Measurements from ENCODE around the gene THSD7A. TPM values are rescaled to one million over a fixed set of nuclear protein-coding genes. Genes with fewer than 3 reads are reported as not detected.
A peak's percentile ranks its signal among the peaks of the same experiment; 100 is the strongest.
"Not testable (repeated sequence)": the region's sequence is repeated elsewhere in the genome, so short reads cannot be mapped to it uniquely, and the experiment has no call there.

The THSD7A gene
- total RNA-seq, 2 experiments from 2014 or later: not detected

- CTCF ChIA-PET: no interaction called here
- intact Hi-C loops (cut with DNase I, micrococcal nuclease): no loop called here
These were observed 280.5 kb downstream of the THSD7A start for GRCh38 chr7:11551470-11551869.

GRCh38 chr7:11548532-11548931, 283.5 kb downstream of the THSD7A start:
- Mint-ChIP-seq H3K27ac (no peak overlapping the region), H3K4me3 (no peak overlapping the region), H3K27me3 (no peaks in the 10 kb centered on the region), H3K36me3 (ENCODE audit: low read depth) (no peaks in the 10 kb centered on the region), H3K9me3 (ENCODE audit: low read depth) (no peaks in the 10 kb centered on the region), H3K4me1 (no peaks in the 10 kb centered on the region)
- ChIA-PET POLR2A (no interaction called here), CTCF (no interaction called here)
- DNase-seq (no peak), ATAC-seq (no peak)
- intact Hi-C loops (cut with DNase I, micrococcal nuclease): no loop called here

More at GRCh38 chr7:11551470-11551869, 280.5 kb downstream of the THSD7A start:
- POLR2A ChIA-PET: no interaction called here
- no peak for ATAC-seq
- no peak for DNase-seq
- no peak overlapping the region for H3K27ac Mint-ChIP-seq
- H3K27me3 Mint-ChIP-seq: no peaks in the 10 kb centered on the region
- no peaks in the 10 kb centered on the region for H3K36me3 Mint-ChIP-seq (ENCODE audit: low read depth)
- no peak overlapping the region for H3K4me3 Mint-ChIP-seq
- no peaks in the 10 kb centered on the region for H3K9me3 Mint-ChIP-seq (ENCODE audit: low read depth)
- no peaks in the 10 kb centered on the region for H3K4me1 Mint-ChIP-seq

- H3K27me3 Mint-ChIP-seq: no peaks in the 10 kb centered on the region
- H3K4me1 Mint-ChIP-seq: no peaks in the 10 kb centered on the region
- H3K9me3 Mint-ChIP-seq (ENCODE audit: low read depth): peaks cover 2% of the 10 kb centered on the region
- H3K27ac Mint-ChIP-seq: no peak overlapping the region
- no peak for DNase-seq
- no peak overlapping the region for H3K4me3 Mint-ChIP-seq
- ChIA-PET CTCF (interaction anchor here (1.0 kb wide), 1 partner anchor 13 kb away, joined by 3 read pairs; no protein-coding TSS in a partner anchor), POLR2A (no interaction called here)
- no peak for ATAC-seq
- no peaks in the 10 kb centered on the region for H3K36me3 Mint-ChIP-seq (ENCODE audit: low read depth)
- intact Hi-C loops (cut with DNase I, micrococcal nuclease): no loop called here
These were observed 290.7 kb downstream of the THSD7A start for GRCh38 chr7:11541330-11541729.

GRCh38 chr7:11540271-11540761, 291.7 kb downstream of the THSD7A start:
- no peak for DNase-seq
- Mint-ChIP-seq H3K9me3 (ENCODE audit: low read depth) (peaks cover 2% of the 10 kb centered on the region), H3K27ac (no peak overlapping the region), H3K4me3 (no peak overlapping the region), H3K36me3 (ENCODE audit: low read depth) (no peaks in the 10 kb centered on the region), H3K4me1 (no peaks in the 10 kb centered on the region), H3K27me3 (no peaks in the 10 kb centered on the region)
- ChIA-PET CTCF (no interaction called here), POLR2A (no interaction called here)
- intact Hi-C loops (cut with DNase I, micrococcal nuclease): no loop called here
- peak; percentile 23 for ATAC-seq

- Mint-ChIP-seq H3K4me3 (no peak overlapping the region), H3K9me3 (ENCODE audit: low read depth) (peaks cover 2% of the 10 kb centered on the region), H3K27me3 (no peaks in the 10 kb centered on the region), H3K27ac (no peak overlapping the region), H3K36me3 (ENCODE audit: low read depth) (no peaks in the 10 kb centered on the region), H3K4me1 (no peaks in the 10 kb centered on the region)
- no peak for DNase-seq
- intact Hi-C loops (cut with DNase I, micrococcal nuclease): no loop called here
- ATAC-seq: no peak
- ChIA-PET POLR2A (no interaction called here), CTCF (no interaction called here)
These were observed 292.1 kb downstream of the THSD7A start for GRCh38 chr7:11539853-11540252.

- ChIA-PET POLR2A (no interaction called here), CTCF (interaction anchor here (0.6 kb wide), 1 partner anchor 294 kb away, joined by 4 read pairs; no protein-coding TSS in a partner anchor)
- peaks cover 2% of the 10 kb centered on the region for H3K9me3 Mint-ChIP-seq (ENCODE audit: low read depth)
- H3K27me3 Mint-ChIP-seq: no peaks in the 10 kb centered on the region
- no peak overlapping the region for H3K4me3 Mint-ChIP-seq
- no peaks in the 10 kb centered on the region for H3K36me3 Mint-ChIP-seq (ENCODE audit: low read depth)
- no peak overlapping the region for H3K27ac Mint-ChIP-seq
- no peak for ATAC-seq
- DNase-seq: no peak
- intact Hi-C loops (cut with DNase I, micrococcal nuclease): no loop called here
- H3K4me1 Mint-ChIP-seq: no peaks in the 10 kb centered on the region
These were observed 293.2 kb downstream of the THSD7A start for GRCh38 chr7:11538751-11539299.

GRCh38 chr7:11533229-11533820, 298.7 kb downstream of the THSD7A start:
- H3K27me3 Mint-ChIP-seq: no peaks in the 10 kb centered on the region
- H3K4me1 Mint-ChIP-seq: no peaks in the 10 kb centered on the region
- no peak for DNase-seq
- no peaks in the 10 kb centered on the region for H3K36me3 Mint-ChIP-seq (ENCODE audit: low read depth)
- no peak overlapping the region for H3K27ac Mint-ChIP-seq
- ATAC-seq: no peak
- ChIA-PET CTCF (no interaction called here), POLR2A (no interaction called here)
- intact Hi-C loops (cut with DNase I, micrococcal nuclease): no loop called here
- H3K9me3 Mint-ChIP-seq (ENCODE audit: low read depth): no peaks in the 10 kb centered on the region
- H3K4me3 Mint-ChIP-seq: no peak overlapping the region

- POLR2A ChIA-PET: no interaction called here
- H3K9me3 Mint-ChIP-seq (ENCODE audit: low read depth): no peaks in the 10 kb centered on the region
- CTCF ChIA-PET: no interaction called here
- no peaks in the 10 kb centered on the region for H3K36me3 Mint-ChIP-seq (ENCODE audit: low read depth)
- DNase-seq: no peak
- no peaks in the 10 kb centered on the region for H3K27me3 Mint-ChIP-seq
- intact Hi-C loops (cut with DNase I, micrococcal nuclease): no loop called here
- no peak overlapping the region for H3K4me3 Mint-ChIP-seq
- no peak overlapping the region for H3K27ac Mint-ChIP-seq
- ATAC-seq: no peak
- no peaks in the 10 kb centered on the region for H3K4me1 Mint-ChIP-seq
These were observed 302.6 kb downstream of the THSD7A start for GRCh38 chr7:11529382-11529781.

- H3K27ac Mint-ChIP-seq: no peak overlapping the region
- no peaks in the 10 kb centered on the region for H3K27me3 Mint-ChIP-seq
- H3K4me3 Mint-ChIP-seq: no peak overlapping the region
- H3K36me3 Mint-ChIP-seq (ENCODE audit: low read depth): no peaks in the 10 kb centered on the region
- ATAC-seq (no peak), DNase-seq (no peak)
- ChIA-PET CTCF (no interaction called here), POLR2A (no interaction called here)
- intact Hi-C loops (cut with DNase I, micrococcal nuclease): no loop called here
- no peaks in the 10 kb centered on the region for H3K4me1 Mint-ChIP-seq
- no peaks in the 10 kb centered on the region for H3K9me3 Mint-ChIP-seq (ENCODE audit: low read depth)
These were observed 304.3 kb downstream of the THSD7A start for GRCh38 chr7:11527707-11528106.

GRCh38 chr7:11524476-11525397, 307.3 kb downstream of the THSD7A start:
- POLR2A ChIA-PET: no interaction called here
- Mint-ChIP-seq H3K4me1 (no peaks in the 10 kb centered on the region), H3K9me3 (ENCODE audit: low read depth) (no peaks in the 10 kb centered on the region), H3K36me3 (ENCODE audit: low read depth) (no peaks in the 10 kb centered on the region), H3K27me3 (no peaks in the 10 kb centered on the region), H3K4me3 (no peak overlapping the region), H3K27ac (no peak overlapping the region)
- CTCF ChIA-PET: no interaction called here
- ATAC-seq (no peak), DNase-seq (no peak)
- intact Hi-C loops (cut with DNase I, micrococcal nuclease): no loop called here

- H3K27ac Mint-ChIP-seq; intact Hi-C loops (cut with DNase I, micrococcal nuclease); DNase-seq; H3K4me1 Mint-ChIP-seq; H3K36me3 Mint-ChIP-seq (ENCODE audit: low read depth); H3K9me3 Mint-ChIP-seq (ENCODE audit: low read depth); H3K27me3 Mint-ChIP-seq; ATAC-seq; H3K4me3 Mint-ChIP-seq; CTCF ChIA-PET; POLR2A ChIA-PET: not testable (repeated sequence)
These were observed 310.0 kb downstream of the THSD7A start for GRCh38 chr7:11521964-11522499.

- intact Hi-C loops (cut with DNase I, micrococcal nuclease): no loop called here
- CTCF ChIA-PET: no interaction called here
- H3K4me1 Mint-ChIP-seq: no peaks in the 10 kb centered on the region
- no peak overlapping the region for H3K4me3 Mint-ChIP-seq
- no peak for ATAC-seq
- H3K27ac Mint-ChIP-seq: no peak overlapping the region
- H3K9me3 Mint-ChIP-seq (ENCODE audit: low read depth): no peaks in the 10 kb centered on the region
- POLR2A ChIA-PET: no interaction called here
- no peaks in the 10 kb centered on the region for H3K36me3 Mint-ChIP-seq (ENCODE audit: low read depth)
- no peak for DNase-seq
- no peaks in the 10 kb centered on the region for H3K27me3 Mint-ChIP-seq
These were observed 314.1 kb downstream of the THSD7A start for GRCh38 chr7:11517853-11518252.

All from activated CD4-positive, alpha-beta T cell treated with anti-CD3 and anti-CD28 coated beads for 36 hours (primary cell).